Kidney (tissue), 14 donors: ENCODE results near the gene NRXN3. TPM values are rescaled to one million over a fixed set of nuclear protein-coding genes. Genes with fewer than 3 reads are reported as not detected.

ENCODE experiments used
- DNase-seq, 5 donors: peaks; one replicate each; pipeline ENCODE4 v3.0.0-alpha.2; 2013 to 2020
- FAIRE-seq: peaks from 2 replicates; lab custom pipeline; 2012; peaks lifted over from hg19 to GRCh38; lab: Jason Lieb, UNC
- H3K27ac ChIP-seq, 2 donors: one replicate each; pipeline ENCODE4 v1.7.0; 2013; ENCODE audit warnings: low read depth in 2 of 2, low read length in 2 of 2, inconsistent platforms in 1 of 2
- H3K27me3 ChIP-seq: one replicate; pipeline ENCODE4 v1.7.1; 2013; ENCODE audit warnings: low read length, inconsistent platforms; ENCODE audit not compliant: control insufficient read depth, insufficient read depth
- H3K36me3 ChIP-seq, 3 donors: one replicate each; pipeline versions ENCODE4 v1.7.0 to v1.7.1; 2013; ENCODE audit warnings: low read length in 3 of 3, control low read depth in 1 of 3, inconsistent platforms in 1 of 3; ENCODE audit not compliant: insufficient read depth in 3 of 3, control insufficient read depth in 2 of 3
- H3K4me1 ChIP-seq, 3 donors: one replicate each; pipeline versions ENCODE4 v1.7.0 to v1.7.1; 2013; ENCODE audit warnings: low read length in 3 of 3, inconsistent platforms in 1 of 3, low read depth in 1 of 3; ENCODE audit not compliant: control insufficient read depth in 2 of 3, insufficient read depth in 2 of 3
- H3K4me3 ChIP-seq, 3 donors: one replicate each; pipeline versions ENCODE4 v1.7.0 to v1.8.1; 2013; ENCODE audit warnings: low read length in 3 of 3, control low read depth in 1 of 3, inconsistent platforms in 1 of 3
- H3K9ac ChIP-seq, 3 donors: one replicate each; pipeline versions ENCODE4 v1.7.0 to v1.7.1; 2013; ENCODE audit warnings: low read length in 3 of 3, control low read depth in 1 of 3, inconsistent platforms in 1 of 3
- H3K9me3 ChIP-seq, 3 donors: one replicate each; pipeline versions ENCODE4 v1.7.0 to v1.7.1; 2013; ENCODE audit warnings: low read length in 3 of 3, control low read depth in 1 of 3, inconsistent platforms in 1 of 3; ENCODE audit not compliant: control insufficient read depth in 2 of 3, insufficient read depth in 1 of 3
- intact Hi-C: fragments of 100-400 bp; cut with DNase I; formaldehyde crosslinking; loops from one replicate; pipeline ENCODE4 v1.11.1; 2022
- polyA plus RNA-seq: library from polyadenylated mRNA; stranded (reverse); fragments of 350-450 nt; fragmentation: Illumina TruSeq; extraction: RNeasy Lipid Tissue Mini Kit (QIAGEN cat#74804); gene quantifications from one replicate; pipeline ENCODE4 v1.2.3, GENCODE V29; 2014; ENCODE audit warnings: low read depth, low replicate concordance; ENCODE audit not compliant: insufficient read depth
- total RNA-seq: library from RNA; stranded (reverse); fragmentation: NEBNext Ultra II Directional; extraction: Animal tissue kit (Norgen Biotek cat#: 25700); gene quantifications from one replicate; pipeline ENCODE4 v1.2.1, GENCODE V29; 2021
- TF ChIP-seq, protein P1 (sequence below): IDR thresholded peaks from 3 replicates; pipeline ENCODE4 v1.5.1; 2012; ENCODE audit warnings: mild to moderate bottlenecking, moderate library complexity, borderline replicate concordance; ENCODE audit not compliant: insufficient read depth; ENCODE audit errors: extremely low read depth
- donor health status: control.
- donor health status: control.
- donor health status: control.
- donor health status: control.
- donor health status: control.
- donor health status: DM: yes; HTN: yes; CAD: no.
- donor health status: Normal renal cell carcinoma (clear cell type).

NRXN3 gene
- total and polyA plus RNA-seq, 2 donors from 2014 or later = 1.5 to 2.4 TPM

- no peaks in the 10 kb centered on the region for H3K4me1 ChIP-seq
- no peak overlapping the region for H3K9ac ChIP-seq
- intact Hi-C loops = no loop called here
- H3K36me3 ChIP-seq = no peaks in the 10 kb centered on the region
- no peak overlapping the region for H3K4me3 ChIP-seq
- FAIRE-seq (no peak), DNase-seq (no peak)
- no peaks in the 10 kb centered on the region for H3K27me3 ChIP-seq
- H3K9me3 ChIP-seq = no peaks in the 10 kb centered on the region
- TF ChIP-seq, protein P1, sequence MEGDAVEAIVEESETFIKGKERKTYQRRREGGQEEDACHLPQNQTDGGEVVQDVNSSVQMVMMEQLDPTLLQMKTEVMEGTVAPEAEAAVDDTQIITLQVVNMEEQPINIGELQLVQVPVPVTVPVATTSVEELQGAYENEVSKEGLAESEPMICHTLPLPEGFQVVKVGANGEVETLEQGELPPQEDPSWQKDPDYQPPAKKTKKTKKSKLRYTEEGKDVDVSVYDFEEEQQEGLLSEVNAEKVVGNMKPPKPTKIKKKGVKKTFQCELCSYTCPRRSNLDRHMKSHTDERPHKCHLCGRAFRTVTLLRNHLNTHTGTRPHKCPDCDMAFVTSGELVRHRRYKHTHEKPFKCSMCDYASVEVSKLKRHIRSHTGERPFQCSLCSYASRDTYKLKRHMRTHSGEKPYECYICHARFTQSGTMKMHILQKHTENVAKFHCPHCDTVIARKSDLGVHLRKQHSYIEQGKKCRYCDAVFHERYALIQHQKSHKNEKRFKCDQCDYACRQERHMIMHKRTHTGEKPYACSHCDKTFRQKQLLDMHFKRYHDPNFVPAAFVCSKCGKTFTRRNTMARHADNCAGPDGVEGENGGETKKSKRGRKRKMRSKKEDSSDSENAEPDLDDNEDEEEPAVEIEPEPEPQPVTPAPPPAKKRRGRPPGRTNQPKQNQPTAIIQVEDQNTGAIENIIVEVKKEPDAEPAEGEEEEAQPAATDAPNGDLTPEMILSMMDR = no peak
- H3K27ac ChIP-seq = no peak overlapping the region
Measured at GRCh38 chr14:78967111-78967809, 797.1 kb downstream of the NRXN3 start.

DNA sequence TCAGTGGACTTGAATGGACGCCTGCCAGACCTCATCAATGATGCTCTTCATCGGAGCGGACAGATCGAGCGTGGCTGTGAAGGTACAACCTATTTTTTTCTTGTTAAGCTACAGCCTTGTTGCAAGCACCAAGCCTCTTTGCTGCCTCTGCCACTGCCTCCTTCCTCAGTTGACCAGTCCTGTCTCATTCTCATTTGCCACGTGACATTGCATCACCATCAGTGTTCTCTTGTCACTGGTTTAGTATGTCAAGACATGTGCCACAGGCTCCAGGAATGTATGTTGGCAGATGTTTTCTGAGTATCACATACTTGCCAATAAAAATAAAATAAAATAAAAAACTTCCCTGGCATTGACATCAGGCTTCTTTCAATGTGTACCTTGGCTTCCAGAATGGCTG lies 798.1 kb downstream of the NRXN3 start:
- DNase-seq (no peak), FAIRE-seq (no peak)
- H3K27ac ChIP-seq = no peak overlapping the region
- no peak overlapping the region for H3K4me3 ChIP-seq
- no peaks in the 10 kb centered on the region for H3K9me3 ChIP-seq
- H3K27me3 ChIP-seq = no peaks in the 10 kb centered on the region
- TF ChIP-seq, protein P1 = no peak
- no peaks in the 10 kb centered on the region for H3K36me3 ChIP-seq
- H3K9ac ChIP-seq = no peak overlapping the region
- intact Hi-C loops = no loop called here
- H3K4me1 ChIP-seq = no peaks in the 10 kb centered on the region

DNA sequence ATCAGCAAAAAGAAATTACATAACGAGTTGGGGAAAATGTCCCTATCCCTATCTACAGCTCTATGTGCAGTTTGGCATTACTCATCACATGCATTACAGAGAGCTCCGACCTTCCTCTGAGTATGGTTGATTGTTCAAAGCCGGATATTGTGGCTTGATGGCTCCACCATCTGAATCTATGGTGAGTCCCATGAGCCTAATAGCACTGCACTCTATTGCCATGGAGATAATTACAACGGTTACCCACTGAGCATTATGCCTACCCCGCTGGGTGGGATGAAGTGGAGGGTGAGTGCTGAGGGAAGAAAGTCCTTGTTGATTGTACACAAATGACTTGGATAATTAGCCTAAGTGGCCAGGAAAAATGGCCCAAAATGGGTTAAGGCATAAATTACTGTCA lies 800.5 kb downstream of the NRXN3 start:
- TF ChIP-seq, protein P1 = no peak
- no peaks in the 10 kb centered on the region for H3K4me1 ChIP-seq
- DNase-seq (no peak), FAIRE-seq (no peak)
- no peak overlapping the region for H3K27ac ChIP-seq
- H3K27me3 ChIP-seq = no peaks in the 10 kb centered on the region
- H3K4me3 ChIP-seq = no peak overlapping the region
- no peak overlapping the region for H3K9ac ChIP-seq
- intact Hi-C loops = no loop called here
- no peaks in the 10 kb centered on the region for H3K9me3 ChIP-seq
- no peaks in the 10 kb centered on the region for H3K36me3 ChIP-seq
